Stimulated activated CD8-positive, alpha-beta memory T cell treated with anti-CD3 and anti-CD28 coated beads, Interleukin-2, amount 100 ng/mL, for 48 hours (primary cell): ENCODE data around the gene CDH13.

Source experiments
- DNase-seq, 2 donors: peaks; one replicate each; pipeline ENCODE4 v3.0.0-alpha.2; 2020; ENCODE audit warnings: low read depth in 2 of 2

Gene CDH13

GRCh38 chr16:82993926-82994325, 367.2 kb downstream of the CDH13 start:
- DNase-seq = no peak

GRCh38 chr16:82995286-82995923, 368.6 kb downstream of the CDH13 start:
- no peak for DNase-seq

- no peak for DNase-seq
Measured at GRCh38 chr16:82995924-82996441, 369.2 kb downstream of the CDH13 start.

GRCh38 chr16:82996814-82997213, 370.0 kb downstream of the CDH13 start:
- no peak for DNase-seq

GRCh38 chr16:82999711-83000110, 372.9 kb downstream of the CDH13 start:
- DNase-seq = no peak

- DNase-seq = no peak
Measured at GRCh38 chr16:83002351-83003334, 375.9 kb downstream of the CDH13 start.

GRCh38 chr16:83004868-83005652, 378.3 kb downstream of the CDH13 start:
- DNase-seq = no peak

- no peak for DNase-seq
Measured at GRCh38 chr16:83005653-83006160, 378.9 kb downstream of the CDH13 start.

GRCh38 chr16:83010776-83011720, 384.3 kb downstream of the CDH13 start:
- no peak for DNase-seq

GRCh38 chr16:83011939-83012338, 385.2 kb downstream of the CDH13 start:
- no peak for DNase-seq

GRCh38 chr16:83013071-83013470, 386.3 kb downstream of the CDH13 start:
- no peak for DNase-seq

- DNase-seq = no peak
Measured at GRCh38 chr16:83019963-83020362, 393.2 kb downstream of the CDH13 start.

GRCh38 chr16:83021045-83021444, 394.3 kb downstream of the CDH13 start:
- DNase-seq = no peak

GRCh38 chr16:83021746-83022145, 395.0 kb downstream of the CDH13 start:
- no peak for DNase-seq

GRCh38 chr16:83023011-83023410, 396.2 kb downstream of the CDH13 start:
- no peak for DNase-seq

GRCh38 chr16:83023640-83024039, 396.9 kb downstream of the CDH13 start:
- DNase-seq = no peak

GRCh38 chr16:83027973-83028372, 401.2 kb downstream of the CDH13 start:
- no peak for DNase-seq

GRCh38 chr16:83029467-83029866, 402.7 kb downstream of the CDH13 start:
- DNase-seq = no peak

- no peak for DNase-seq
Measured at GRCh38 chr16:83031524-83031923, 404.8 kb downstream of the CDH13 start.

- no peak for DNase-seq
Measured at GRCh38 chr16:83037102-83037501, 410.3 kb downstream of the CDH13 start.

GRCh38 chr16:83037884-83038283, 411.1 kb downstream of the CDH13 start:
- no peak for DNase-seq
